ENCODE data around the gene ELF5. TPM values are rescaled to one million over a fixed set of nuclear protein-coding genes. Genes with fewer than 3 reads are reported as not detected.

Gene ELF5
- total and polyA plus RNA-seq, 2 of the 13 experiments (the other 11 are each of a cell fraction or from before 2014, with no cell fraction given): 0.51 to 2.6 TPM

DNA sequence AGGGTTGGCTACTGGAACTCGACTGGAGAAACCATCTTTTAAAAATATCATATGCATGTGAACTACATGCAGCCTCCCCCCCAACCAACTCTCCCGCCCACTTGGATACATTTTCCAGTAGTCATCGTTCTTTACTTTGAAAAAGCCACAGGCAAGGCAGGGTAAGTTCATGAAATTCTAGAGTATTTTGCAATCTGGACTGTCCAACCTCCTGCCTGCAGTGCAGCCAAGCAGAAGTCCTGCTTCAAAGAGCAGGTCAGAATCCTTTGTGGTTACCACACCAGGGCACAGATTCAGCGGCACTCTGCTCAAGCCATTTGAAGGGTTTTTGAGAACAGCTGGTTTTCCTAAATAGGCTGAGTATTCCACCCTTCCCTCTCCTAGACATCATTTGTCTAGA is 12.1 kb downstream of the ELF5 start (continued):
- TF ChIP-seq KDM2A (CRISPR knock-in tag; IDR thresholded peaks at IDR 0.05; ENCODE audit: borderline replicate concordance, low read depth) (0 out of 2 replicates have a peak, but pooled peaks have one; percentile 26), ZBTB42 (CRISPR knock-in tag; IDR thresholded peaks at IDR 0.05) (no peak), ZNF644 (CRISPR knock-in tag; IDR thresholded peaks at IDR 0.05; ENCODE audit: low read depth) (peak; percentile 75), TBP (CRISPR knock-in tag; IDR thresholded peaks at IDR 0.05) (no peak), THYN1 (CRISPR knock-in tag; IDR thresholded peaks at IDR 0.05; ENCODE audit: borderline replicate concordance, low read depth) (no peak), JDP2 (CRISPR knock-in tag; IDR thresholded peaks at IDR 0.05; ENCODE audit: borderline replicate concordance) (no peak), ZFP1 (CRISPR knock-in tag; IDR thresholded peaks at IDR 0.05) (peak; percentile 64; the same call in 1 of the 2 replicates), ZNF20 (CRISPR knock-in tag; IDR thresholded peaks at IDR 0.05) (no peak), ZFX (CRISPR knock-in tag; IDR thresholded peaks at IDR 0.05; ENCODE audit: low read depth) (no peak), POLR2AphosphoS5 (IDR thresholded peaks at IDR 0.05; ENCODE audit: low read depth, low read length) (no peak), STAG1 (CRISPR knock-in tag; IDR thresholded peaks at IDR 0.05) (0 out of 2 replicates have a peak, but pooled peaks have one; percentile 12), ZFP36L1 (CRISPR knock-in tag; IDR thresholded peaks at IDR 0.05) (no peak), MBD4 (IDR thresholded peaks at IDR 0.05; ENCODE audit: borderline replicate concordance, low read length) (no peak), GATA4 (IDR thresholded peaks at IDR 0.05; ENCODE audit: borderline replicate concordance, low read depth) (no peak), ZNF549 (CRISPR knock-in tag; IDR thresholded peaks at IDR 0.05) (no peak), ZSCAN9 (CRISPR knock-in tag; IDR thresholded peaks at IDR 0.05; ENCODE audit: borderline replicate concordance) (no peak)
- TF ChIP-seq, protein P1, sequence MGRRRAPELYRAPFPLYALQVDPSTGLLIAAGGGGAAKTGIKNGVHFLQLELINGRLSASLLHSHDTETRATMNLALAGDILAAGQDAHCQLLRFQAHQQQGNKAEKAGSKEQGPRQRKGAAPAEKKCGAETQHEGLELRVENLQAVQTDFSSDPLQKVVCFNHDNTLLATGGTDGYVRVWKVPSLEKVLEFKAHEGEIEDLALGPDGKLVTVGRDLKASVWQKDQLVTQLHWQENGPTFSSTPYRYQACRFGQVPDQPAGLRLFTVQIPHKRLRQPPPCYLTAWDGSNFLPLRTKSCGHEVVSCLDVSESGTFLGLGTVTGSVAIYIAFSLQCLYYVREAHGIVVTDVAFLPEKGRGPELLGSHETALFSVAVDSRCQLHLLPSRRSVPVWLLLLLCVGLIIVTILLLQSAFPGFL (CRISPR knock-in tag; IDR thresholded peaks at IDR 0.05): no peak
- TF ChIP-seq, protein P2, sequence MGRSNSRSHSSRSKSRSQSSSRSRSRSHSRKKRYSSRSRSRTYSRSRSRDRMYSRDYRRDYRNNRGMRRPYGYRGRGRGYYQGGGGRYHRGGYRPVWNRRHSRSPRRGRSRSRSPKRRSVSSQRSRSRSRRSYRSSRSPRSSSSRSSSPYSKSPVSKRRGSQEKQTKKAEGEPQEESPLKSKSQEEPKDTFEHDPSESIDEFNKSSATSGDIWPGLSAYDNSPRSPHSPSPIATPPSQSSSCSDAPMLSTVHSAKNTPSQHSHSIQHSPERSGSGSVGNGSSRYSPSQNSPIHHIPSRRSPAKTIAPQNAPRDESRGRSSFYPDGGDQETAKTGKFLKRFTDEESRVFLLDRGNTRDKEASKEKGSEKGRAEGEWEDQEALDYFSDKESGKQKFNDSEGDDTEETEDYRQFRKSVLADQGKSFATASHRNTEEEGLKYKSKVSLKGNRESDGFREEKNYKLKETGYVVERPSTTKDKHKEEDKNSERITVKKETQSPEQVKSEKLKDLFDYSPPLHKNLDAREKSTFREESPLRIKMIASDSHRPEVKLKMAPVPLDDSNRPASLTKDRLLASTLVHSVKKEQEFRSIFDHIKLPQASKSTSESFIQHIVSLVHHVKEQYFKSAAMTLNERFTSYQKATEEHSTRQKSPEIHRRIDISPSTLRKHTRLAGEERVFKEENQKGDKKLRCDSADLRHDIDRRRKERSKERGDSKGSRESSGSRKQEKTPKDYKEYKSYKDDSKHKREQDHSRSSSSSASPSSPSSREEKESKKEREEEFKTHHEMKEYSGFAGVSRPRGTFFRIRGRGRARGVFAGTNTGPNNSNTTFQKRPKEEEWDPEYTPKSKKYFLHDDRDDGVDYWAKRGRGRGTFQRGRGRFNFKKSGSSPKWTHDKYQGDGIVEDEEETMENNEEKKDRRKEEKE (IDR thresholded peaks at IDR 0.05): no peak
- TF ChIP-seq, protein P3, sequence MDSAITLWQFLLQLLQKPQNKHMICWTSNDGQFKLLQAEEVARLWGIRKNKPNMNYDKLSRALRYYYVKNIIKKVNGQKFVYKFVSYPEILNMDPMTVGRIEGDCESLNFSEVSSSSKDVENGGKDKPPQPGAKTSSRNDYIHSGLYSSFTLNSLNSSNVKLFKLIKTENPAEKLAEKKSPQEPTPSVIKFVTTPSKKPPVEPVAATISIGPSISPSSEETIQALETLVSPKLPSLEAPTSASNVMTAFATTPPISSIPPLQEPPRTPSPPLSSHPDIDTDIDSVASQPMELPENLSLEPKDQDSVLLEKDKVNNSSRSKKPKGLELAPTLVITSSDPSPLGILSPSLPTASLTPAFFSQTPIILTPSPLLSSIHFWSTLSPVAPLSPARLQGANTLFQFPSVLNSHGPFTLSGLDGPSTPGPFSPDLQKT (CRISPR knock-in tag; IDR thresholded peaks at IDR 0.05; ENCODE audit: borderline replicate concordance): no peak
- TF ChIP-seq, protein P4, sequence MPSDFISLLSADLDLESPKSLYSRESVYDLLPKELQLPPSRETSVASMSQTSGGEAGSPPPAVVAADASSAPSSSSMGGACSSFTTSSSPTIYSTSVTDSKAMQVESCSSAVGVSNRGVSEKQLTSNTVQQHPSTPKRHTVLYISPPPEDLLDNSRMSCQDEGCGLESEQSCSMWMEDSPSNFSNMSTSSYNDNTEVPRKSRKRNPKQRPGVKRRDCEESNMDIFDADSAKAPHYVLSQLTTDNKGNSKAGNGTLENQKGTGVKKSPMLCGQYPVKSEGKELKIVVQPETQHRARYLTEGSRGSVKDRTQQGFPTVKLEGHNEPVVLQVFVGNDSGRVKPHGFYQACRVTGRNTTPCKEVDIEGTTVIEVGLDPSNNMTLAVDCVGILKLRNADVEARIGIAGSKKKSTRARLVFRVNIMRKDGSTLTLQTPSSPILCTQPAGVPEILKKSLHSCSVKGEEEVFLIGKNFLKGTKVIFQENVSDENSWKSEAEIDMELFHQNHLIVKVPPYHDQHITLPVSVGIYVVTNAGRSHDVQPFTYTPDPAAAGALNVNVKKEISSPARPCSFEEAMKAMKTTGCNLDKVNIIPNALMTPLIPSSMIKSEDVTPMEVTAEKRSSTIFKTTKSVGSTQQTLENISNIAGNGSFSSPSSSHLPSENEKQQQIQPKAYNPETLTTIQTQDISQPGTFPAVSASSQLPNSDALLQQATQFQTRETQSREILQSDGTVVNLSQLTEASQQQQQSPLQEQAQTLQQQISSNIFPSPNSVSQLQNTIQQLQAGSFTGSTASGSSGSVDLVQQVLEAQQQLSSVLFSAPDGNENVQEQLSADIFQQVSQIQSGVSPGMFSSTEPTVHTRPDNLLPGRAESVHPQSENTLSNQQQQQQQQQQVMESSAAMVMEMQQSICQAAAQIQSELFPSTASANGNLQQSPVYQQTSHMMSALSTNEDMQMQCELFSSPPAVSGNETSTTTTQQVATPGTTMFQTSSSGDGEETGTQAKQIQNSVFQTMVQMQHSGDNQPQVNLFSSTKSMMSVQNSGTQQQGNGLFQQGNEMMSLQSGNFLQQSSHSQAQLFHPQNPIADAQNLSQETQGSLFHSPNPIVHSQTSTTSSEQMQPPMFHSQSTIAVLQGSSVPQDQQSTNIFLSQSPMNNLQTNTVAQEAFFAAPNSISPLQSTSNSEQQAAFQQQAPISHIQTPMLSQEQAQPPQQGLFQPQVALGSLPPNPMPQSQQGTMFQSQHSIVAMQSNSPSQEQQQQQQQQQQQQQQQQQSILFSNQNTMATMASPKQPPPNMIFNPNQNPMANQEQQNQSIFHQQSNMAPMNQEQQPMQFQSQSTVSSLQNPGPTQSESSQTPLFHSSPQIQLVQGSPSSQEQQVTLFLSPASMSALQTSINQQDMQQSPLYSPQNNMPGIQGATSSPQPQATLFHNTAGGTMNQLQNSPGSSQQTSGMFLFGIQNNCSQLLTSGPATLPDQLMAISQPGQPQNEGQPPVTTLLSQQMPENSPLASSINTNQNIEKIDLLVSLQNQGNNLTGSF (CRISPR knock-in tag; IDR thresholded peaks at IDR 0.05): no peak
- TF ChIP-seq, protein P5, sequence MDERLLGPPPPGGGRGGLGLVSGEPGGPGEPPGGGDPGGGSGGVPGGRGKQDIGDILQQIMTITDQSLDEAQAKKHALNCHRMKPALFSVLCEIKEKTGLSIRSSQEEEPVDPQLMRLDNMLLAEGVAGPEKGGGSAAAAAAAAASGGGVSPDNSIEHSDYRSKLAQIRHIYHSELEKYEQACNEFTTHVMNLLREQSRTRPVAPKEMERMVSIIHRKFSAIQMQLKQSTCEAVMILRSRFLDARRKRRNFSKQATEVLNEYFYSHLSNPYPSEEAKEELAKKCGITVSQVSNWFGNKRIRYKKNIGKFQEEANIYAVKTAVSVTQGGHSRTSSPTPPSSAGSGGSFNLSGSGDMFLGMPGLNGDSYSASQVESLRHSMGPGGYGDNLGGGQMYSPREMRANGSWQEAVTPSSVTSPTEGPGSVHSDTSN (CRISPR knock-in tag; IDR thresholded peaks at IDR 0.05): no peak

Data from HepG2 (cell line).